GM23338 (cell line): ENCODE data around the gene AP2A2.

ENCODE experiments used
- EZH2 ChIP-seq: fragments of 200-600 bp; sonication (generic); IDR thresholded peaks from one replicate; pipeline ENCODE4 v1.8.0; 2017; ENCODE audit warnings: antibody characterized with exemption, mild to moderate bottlenecking, low read depth; ENCODE audit not compliant: unreplicated experiment
- EZH2phosphoT487 ChIP-seq: fragments of 200-600 bp; sonication (generic); IDR thresholded peaks from one replicate; pipeline ENCODE4 v1.8.1; 2018; ENCODE audit warnings: antibody characterized with exemption; ENCODE audit not compliant: unreplicated experiment
- JUNB ChIP-seq: IDR thresholded peaks from one replicate; pipeline ENCODE4 v1.6.1; 2016; ENCODE audit warnings: antibody characterized with exemption; ENCODE audit not compliant: unreplicated experiment
- POLR2AphosphoS5 ChIP-seq: IDR thresholded peaks from 2 replicates; pipeline ENCODE4 v1.6.1; 2016; ENCODE audit warnings: antibody characterized with exemption, low read depth
- TF ChIP-seq, protein P1 (sequence below), 2 experiments: fragments of 200-600 bp in 1 of 2; sonication (generic) in 1 of 2; conservative IDR thresholded peaks; 2 replicates each; pipeline versions ENCODE4 v1.5.1 to v1.6.1; 2016 to 2017; ENCODE audit warnings: antibody characterized with exemption in 2 of 2, low read depth in 2 of 2, mild to moderate bottlenecking in 2 of 2, moderate library complexity in 1 of 2

DNA sequence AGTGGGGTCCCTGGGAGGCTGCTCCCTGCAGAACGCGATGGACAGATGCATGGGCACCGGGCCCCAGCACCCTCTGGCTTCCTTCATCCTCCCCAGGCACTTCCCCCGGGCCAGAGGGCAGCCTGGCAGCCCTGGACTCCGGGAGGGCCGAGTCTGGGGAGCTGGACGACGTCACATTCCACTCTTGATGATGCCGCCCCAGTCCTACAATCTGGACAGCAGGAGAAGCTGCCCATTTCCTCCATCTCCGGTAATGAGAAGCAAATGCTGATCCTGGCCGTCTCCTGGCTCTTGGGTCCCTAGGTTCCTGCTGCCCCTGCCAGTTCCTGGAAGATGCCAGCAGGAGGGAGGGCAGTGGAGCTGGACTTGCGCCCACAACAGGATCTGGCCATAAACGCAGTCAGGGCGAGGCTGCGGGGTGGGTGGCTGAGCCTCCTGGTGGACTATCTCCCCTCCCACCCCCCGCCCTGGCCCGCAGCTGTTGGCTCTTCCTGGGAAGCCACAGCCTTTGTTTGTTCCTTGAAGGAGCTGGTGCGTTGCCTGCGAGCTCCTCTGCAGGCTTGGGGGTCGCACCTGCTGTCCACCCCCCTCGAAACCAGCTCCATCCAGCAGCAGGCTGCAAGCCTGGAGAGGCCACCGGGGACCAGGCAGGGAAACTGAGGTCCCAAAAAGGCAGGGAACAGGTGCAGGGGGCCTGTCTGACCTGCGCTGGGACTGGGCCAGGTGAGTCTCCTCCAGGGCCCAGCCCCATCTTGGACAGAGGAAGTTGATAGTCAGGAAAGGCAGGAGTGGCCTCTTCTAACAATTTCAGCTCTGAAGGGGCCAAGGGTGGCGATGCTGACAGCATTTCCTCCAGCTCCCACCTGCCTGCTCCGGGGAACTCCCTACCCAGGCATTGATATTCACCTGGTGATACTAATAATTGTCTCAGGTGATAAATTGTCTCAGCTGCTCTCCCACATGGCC, 128.8 kb downstream of the AP2A2 start:
- TF ChIP-seq, protein P1, sequence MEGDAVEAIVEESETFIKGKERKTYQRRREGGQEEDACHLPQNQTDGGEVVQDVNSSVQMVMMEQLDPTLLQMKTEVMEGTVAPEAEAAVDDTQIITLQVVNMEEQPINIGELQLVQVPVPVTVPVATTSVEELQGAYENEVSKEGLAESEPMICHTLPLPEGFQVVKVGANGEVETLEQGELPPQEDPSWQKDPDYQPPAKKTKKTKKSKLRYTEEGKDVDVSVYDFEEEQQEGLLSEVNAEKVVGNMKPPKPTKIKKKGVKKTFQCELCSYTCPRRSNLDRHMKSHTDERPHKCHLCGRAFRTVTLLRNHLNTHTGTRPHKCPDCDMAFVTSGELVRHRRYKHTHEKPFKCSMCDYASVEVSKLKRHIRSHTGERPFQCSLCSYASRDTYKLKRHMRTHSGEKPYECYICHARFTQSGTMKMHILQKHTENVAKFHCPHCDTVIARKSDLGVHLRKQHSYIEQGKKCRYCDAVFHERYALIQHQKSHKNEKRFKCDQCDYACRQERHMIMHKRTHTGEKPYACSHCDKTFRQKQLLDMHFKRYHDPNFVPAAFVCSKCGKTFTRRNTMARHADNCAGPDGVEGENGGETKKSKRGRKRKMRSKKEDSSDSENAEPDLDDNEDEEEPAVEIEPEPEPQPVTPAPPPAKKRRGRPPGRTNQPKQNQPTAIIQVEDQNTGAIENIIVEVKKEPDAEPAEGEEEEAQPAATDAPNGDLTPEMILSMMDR (conservative IDR thresholded peaks at IDR 0.05; ENCODE audit: low read depth in 2 of 2), result no peak
- TF ChIP-seq JUNB (no peak), EZH2 (no peak), POLR2AphosphoS5 (no peak), EZH2phosphoT487 (no peak)
